ENCODE results near the gene IMPDH1.

The IMPDH1 gene

DNA sequence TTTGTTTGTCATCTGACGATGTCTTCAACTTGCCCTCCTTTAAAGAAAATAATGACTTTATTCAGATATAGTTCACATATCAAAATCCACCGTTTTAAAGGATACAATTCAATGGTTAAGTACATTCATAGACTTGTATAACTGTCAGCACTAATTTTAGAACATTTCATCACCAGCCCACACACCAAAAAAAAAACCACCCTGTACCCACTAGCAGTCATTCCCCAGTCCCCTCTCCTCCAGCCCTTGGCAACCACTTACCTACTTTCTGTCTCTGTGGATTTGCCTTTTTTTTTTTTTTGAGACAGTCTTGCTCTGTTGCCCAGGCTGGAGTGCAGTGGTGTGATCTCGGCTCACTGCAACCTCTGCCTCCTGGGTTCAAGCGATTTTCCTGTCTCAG lies 40.6 kb upstream of the IMPDH1 start:
- Histone ChIP-seq H3K9ac (ENCODE audit: low read length) (peak overlapping the region; percentile 78), H3K36me3 (ENCODE audit: control insufficient read depth, insufficient read depth, low read length, severe bottlenecking) (no peaks in the 10 kb centered on the region), H3K4me1 (ENCODE audit: control insufficient read depth, insufficient read depth, low read length) (peaks cover 75% of the 10 kb centered on the region), H3K4me3 (ENCODE audit: low read length) (peak overlapping the region; percentile 52), H3K27me3 (replicated peaks; ENCODE audit: control insufficient read depth, insufficient read depth, low read length) (no peaks in the 10 kb centered on the region), H3K9me3 (ENCODE audit: control insufficient read depth, low read length) (no peaks in the 10 kb centered on the region)
- no peak for DNase-seq (ENCODE audit: low read depth)

DNA sequence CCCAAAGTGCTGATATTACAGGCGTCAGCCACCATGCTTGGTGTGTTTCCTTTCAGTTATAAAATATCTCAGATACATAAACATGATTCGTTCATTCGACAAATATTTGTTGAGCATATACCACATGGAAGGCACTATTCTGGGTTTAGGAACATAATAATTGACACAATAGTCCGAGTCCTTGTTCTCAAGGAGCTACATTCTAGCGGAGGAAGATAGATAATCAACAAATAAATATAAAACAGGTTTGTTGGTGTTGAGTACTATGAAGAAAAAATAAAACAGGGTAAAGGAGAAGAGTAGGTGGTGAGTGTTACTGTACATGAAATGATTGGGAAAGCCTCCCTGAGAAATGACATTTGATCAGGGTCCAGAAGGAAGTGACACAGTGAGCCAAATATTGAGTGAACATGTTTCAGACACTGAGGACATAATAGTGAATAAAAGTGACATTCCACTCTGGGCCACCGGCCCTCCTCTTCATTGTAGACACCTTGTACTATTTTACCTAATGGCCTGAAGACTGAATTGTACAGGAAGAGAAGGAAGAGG lies 39.0 kb upstream of the IMPDH1 start:
- DNase-seq (ENCODE audit: low read depth), result no peak
- no peak overlapping the region for H3K4me3 ChIP-seq (ENCODE audit: low read length)
- H3K27me3 ChIP-seq (replicated peaks; ENCODE audit: control insufficient read depth, insufficient read depth, low read length), result no peaks in the 10 kb centered on the region
- no peaks in the 10 kb centered on the region for H3K9me3 ChIP-seq (ENCODE audit: control insufficient read depth, low read length)
- peak overlapping the region; percentile 80 for H3K9ac ChIP-seq (ENCODE audit: low read length)
- H3K36me3 ChIP-seq (ENCODE audit: control insufficient read depth, insufficient read depth, low read length, severe bottlenecking), result no peaks in the 10 kb centered on the region
- H3K4me1 ChIP-seq (ENCODE audit: control insufficient read depth, insufficient read depth, low read length), result peaks cover 64% of the 10 kb centered on the region

DNA sequence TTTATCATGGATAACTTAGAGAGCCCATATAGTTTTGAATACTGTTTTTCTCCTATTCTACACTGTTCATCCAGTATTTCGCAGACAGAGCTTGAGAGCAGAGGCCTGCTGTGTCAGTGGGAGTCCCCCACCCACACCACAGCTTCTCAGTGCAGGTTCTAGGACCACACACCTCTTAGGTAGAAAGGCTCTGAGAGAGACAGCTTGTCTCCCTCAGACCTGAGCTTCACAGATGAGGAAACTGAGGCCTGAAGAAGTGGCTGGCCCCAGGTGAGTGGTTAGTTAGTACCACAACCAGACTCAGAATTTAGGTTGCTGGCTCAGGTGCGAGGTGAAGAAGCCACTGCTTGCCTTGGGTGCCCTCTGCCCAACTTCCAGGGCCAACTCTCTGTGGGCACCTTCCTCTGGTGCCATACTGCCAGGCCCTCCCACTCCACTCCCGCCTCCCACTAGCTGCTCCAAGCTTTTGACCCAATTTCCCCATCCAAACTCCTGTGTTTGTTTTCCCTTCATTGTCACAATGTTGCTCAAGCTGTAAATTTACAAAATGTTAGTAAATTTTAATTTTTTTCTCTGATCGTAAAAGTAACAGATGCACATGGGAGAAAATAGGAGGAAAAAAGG lies 38.3 kb upstream of the IMPDH1 start:
- Histone ChIP-seq H3K4me1 (ENCODE audit: control insufficient read depth, insufficient read depth, low read length) (peaks cover 57% of the 10 kb centered on the region), H3K9me3 (ENCODE audit: control insufficient read depth, low read length) (no peaks in the 10 kb centered on the region), H3K36me3 (ENCODE audit: control insufficient read depth, insufficient read depth, low read length, severe bottlenecking) (no peaks in the 10 kb centered on the region), H3K9ac (ENCODE audit: low read length) (peak overlapping the region; percentile 80), H3K27me3 (replicated peaks; ENCODE audit: control insufficient read depth, insufficient read depth, low read length) (no peaks in the 10 kb centered on the region), H3K4me3 (ENCODE audit: low read length) (no peak overlapping the region)
- no peak for DNase-seq (ENCODE audit: low read depth)

DNA sequence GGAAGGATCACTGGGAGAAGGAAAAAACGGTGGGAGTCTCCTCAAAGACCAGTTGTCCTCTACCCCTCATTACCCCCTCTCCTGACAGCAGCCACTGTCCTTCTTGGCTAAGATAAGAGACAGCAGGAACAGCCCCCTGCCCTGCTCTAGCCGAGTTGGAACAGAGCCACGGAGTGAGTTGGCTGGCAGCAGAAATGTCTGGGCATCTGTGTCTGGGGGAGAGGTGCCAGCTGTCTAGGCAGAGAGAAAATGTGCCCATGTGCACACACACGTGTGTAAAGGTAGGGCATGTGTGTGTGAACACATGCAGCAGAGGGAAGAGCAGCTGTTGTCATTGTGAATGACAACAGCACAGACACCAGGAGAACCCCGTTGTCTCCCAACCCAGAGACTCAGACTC lies 36.5 kb upstream of the IMPDH1 start:
- no peak for DNase-seq (ENCODE audit: low read depth)

DNA sequence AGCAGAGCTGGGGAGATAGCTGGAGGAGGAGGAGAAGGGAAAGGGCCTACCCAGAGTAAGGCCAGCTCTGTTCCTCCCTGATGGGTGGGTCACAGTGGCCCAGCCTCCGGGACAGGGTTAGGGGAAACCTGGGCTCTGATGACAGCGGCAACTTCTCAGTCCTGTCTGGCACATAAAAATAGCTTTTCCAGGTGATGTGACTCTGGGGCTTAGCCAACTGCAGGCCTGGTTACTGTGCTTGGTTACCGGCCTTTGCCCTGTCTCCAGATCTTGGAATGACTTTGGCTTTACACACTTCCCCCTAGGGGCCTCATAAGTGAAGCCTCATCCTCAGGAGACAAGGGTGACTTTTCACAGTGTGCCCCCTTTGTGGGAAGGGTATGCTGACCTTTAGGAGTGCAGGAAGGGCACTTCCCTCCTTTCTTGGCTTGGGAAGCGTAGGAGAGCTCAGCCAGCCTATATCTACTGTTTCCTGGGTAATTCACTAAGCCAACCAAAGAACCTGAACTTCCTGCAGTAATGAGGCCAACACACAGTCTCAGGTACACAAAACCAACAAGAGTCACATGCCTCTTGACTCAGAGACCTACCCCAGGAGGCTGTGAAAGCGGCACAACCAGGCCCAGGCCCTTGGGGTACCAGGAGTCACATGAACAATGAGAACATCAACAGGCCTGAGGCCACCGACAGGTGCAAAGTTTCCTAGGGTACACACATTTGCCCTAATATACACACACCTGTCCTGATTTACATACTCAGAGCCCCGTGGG lies 34.2 kb upstream of the IMPDH1 start:
- Histone ChIP-seq H3K4me3 (ENCODE audit: low read length) (no peak overlapping the region), H3K4me1 (ENCODE audit: control insufficient read depth, insufficient read depth, low read length) (peaks cover 29% of the 10 kb centered on the region), H3K9ac (ENCODE audit: low read length) (no peak overlapping the region), H3K9me3 (ENCODE audit: control insufficient read depth, low read length) (no peaks in the 10 kb centered on the region), H3K36me3 (ENCODE audit: control insufficient read depth, insufficient read depth, low read length, severe bottlenecking) (no peaks in the 10 kb centered on the region), H3K27me3 (replicated peaks; ENCODE audit: control insufficient read depth, insufficient read depth, low read length) (no peaks in the 10 kb centered on the region)
- no peak for DNase-seq (ENCODE audit: low read depth)

More for the DNA sequence above, 36.5 kb upstream of the IMPDH1 start:
- H3K9me3 ChIP-seq (ENCODE audit: control insufficient read depth, low read length), result no peaks in the 10 kb centered on the region
- H3K36me3 ChIP-seq (ENCODE audit: control insufficient read depth, insufficient read depth, low read length, severe bottlenecking), result no peaks in the 10 kb centered on the region
- no peaks in the 10 kb centered on the region for H3K27me3 ChIP-seq (replicated peaks; ENCODE audit: control insufficient read depth, insufficient read depth, low read length)
- H3K4me3 ChIP-seq (ENCODE audit: low read length), result no peak overlapping the region
- H3K4me1 ChIP-seq (ENCODE audit: control insufficient read depth, insufficient read depth, low read length), result peaks cover 44% of the 10 kb centered on the region
- peak overlapping the region; percentile 53 for H3K9ac ChIP-seq (ENCODE audit: low read length)

DNA sequence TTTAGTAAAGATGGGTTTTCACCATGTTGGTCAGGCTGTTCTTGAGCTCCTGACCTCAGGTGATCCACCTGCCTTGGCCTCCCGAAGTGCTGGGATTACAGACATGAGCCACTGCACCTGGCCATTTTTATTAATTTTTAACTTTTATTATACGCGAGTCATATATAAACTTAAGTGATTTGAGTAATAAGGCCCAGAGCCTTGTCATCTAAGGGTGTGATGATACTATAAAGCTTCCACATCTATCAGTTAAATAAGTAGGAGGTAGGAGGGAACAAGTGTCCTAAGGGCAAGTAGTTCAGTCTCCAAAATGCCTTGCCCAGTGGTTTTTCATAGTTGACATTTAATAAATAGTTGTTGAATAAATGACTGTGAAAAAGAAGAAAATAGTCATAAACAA lies 32.6 kb upstream of the IMPDH1 start:
- Histone ChIP-seq H3K9ac (ENCODE audit: low read length) (no peak overlapping the region), H3K4me1 (ENCODE audit: control insufficient read depth, insufficient read depth, low read length) (peaks cover 16% of the 10 kb centered on the region), H3K27me3 (replicated peaks; ENCODE audit: control insufficient read depth, insufficient read depth, low read length) (no peaks in the 10 kb centered on the region), H3K4me3 (ENCODE audit: low read length) (no peak overlapping the region), H3K36me3 (ENCODE audit: control insufficient read depth, insufficient read depth, low read length, severe bottlenecking) (no peaks in the 10 kb centered on the region), H3K9me3 (ENCODE audit: control insufficient read depth, low read length) (no peaks in the 10 kb centered on the region)
- DNase-seq (ENCODE audit: low read depth), result no peak

DNA sequence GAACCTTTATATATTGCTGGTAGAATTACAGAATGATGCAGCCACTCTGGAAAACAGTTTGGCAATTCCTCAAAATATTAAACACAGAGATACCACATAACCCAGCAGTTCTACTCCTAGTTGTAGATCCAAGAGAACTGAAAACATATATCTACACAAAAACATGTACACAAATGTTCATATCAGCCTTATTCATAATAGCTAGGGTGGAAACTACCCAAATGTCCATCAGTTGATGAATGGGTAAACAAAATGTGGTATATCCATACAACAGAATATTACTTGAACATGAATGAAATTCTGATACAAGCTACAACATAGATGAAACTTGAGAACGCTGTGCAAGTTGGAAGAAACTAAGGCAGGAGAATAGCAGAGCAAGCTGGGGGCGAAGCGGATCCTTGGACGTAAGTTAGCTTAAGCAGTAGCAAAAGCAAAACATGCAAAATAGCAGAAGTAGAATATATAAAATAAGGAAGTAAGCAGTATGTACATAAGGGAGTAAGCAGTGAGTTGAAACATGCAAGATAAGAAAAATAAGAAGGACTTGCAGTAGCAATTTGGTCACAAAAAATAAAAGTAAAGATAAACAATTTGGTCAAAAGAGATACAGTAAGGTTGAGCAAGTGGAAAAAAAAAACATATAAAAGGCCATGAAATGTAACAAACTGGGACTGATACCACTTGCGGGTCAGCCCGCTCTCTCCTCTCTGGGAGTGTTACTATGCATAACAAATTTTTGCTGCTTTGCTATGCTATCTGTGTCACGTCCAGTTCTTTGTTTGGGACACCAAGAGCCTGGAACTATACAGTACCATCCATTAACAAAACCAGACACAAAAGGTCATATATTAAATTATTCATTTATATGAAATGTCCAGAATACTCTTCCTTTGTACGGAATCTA lies 27.9 kb upstream of the IMPDH1 start:
- H3K4me1 ChIP-seq (ENCODE audit: control insufficient read depth, insufficient read depth, low read length), result peaks cover 9% of the 10 kb centered on the region
- no peaks in the 10 kb centered on the region for H3K9me3 ChIP-seq (ENCODE audit: control insufficient read depth, low read length)
- H3K27me3 ChIP-seq (replicated peaks; ENCODE audit: control insufficient read depth, insufficient read depth, low read length), result no peaks in the 10 kb centered on the region
- H3K9ac ChIP-seq (ENCODE audit: low read length), result no peak overlapping the region
- no peak overlapping the region for H3K4me3 ChIP-seq (ENCODE audit: low read length)
- no peak for DNase-seq (ENCODE audit: low read depth)
- H3K36me3 ChIP-seq (ENCODE audit: control insufficient read depth, insufficient read depth, low read length, severe bottlenecking), result no peaks in the 10 kb centered on the region

DNA sequence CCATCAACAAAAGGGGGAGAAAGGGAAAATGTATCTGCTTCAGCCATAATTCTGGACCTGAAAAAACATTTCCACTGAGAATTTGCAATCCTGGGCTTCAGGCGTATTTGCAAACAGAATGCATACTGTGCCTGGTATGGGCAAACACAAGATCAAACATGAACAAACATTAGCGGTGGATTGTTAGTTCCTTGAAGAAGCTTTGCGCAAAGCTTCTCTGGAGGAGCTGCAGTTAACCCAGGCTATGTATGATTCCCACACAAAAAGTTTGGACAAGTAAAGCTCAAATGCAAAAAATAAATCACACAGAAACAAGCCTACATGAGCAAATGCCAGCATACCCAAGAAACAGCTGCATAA lies 25.5 kb upstream of the IMPDH1 start:
- H3K4me1 ChIP-seq (ENCODE audit: control insufficient read depth, insufficient read depth, low read length), result peaks cover 21% of the 10 kb centered on the region
- H3K9ac ChIP-seq (ENCODE audit: low read length), result no peak overlapping the region
- no peaks in the 10 kb centered on the region for H3K27me3 ChIP-seq (replicated peaks; ENCODE audit: control insufficient read depth, insufficient read depth, low read length)
- no peaks in the 10 kb centered on the region for H3K9me3 ChIP-seq (ENCODE audit: control insufficient read depth, low read length)
- no peak overlapping the region for H3K4me3 ChIP-seq (ENCODE audit: low read length)
- no peaks in the 10 kb centered on the region for H3K36me3 ChIP-seq (ENCODE audit: control insufficient read depth, insufficient read depth, low read length, severe bottlenecking)
- DNase-seq (ENCODE audit: low read depth), result no peak

DNA sequence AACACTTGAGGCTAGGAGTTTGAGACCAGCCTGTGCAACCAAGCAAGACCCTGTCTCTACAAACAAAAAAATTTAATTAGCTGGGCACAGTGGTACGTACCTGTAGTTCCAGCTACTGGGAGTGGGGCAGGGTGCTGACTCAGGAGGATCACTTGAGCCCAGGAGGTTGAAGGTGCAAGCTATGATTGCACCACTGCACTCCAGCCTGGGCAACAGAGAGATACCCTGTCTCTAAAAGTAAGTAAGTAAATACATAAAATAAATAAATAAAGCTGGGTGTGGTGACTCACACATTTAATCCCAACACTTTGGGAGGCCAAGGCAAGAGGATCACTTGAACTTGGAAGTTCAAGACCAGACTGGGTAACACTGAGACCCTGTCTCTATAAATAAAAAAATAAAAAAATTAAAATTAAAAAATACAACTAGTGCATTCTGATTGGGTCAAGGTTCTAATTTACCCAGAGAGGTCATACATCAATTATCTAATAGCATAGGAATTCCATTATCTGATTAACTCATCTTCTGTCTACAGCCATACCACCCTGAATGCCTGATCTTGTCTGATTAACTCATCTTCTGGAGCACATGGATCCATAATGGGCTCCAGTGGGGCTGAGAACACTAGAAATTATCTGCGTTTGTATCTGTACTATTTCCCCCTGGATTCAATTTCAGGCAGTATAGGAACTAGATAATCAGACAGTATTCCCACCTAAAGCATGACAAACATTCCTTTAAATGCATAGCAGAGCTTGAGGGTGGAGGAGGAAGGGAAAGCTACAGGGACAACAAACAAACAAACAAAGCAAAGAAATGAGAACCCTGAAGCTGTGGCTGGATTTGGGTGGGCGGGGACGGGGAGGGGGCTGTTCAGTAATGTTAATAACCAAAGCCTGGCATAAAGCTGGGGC lies 24.9 kb upstream of the IMPDH1 start:
- Histone ChIP-seq H3K4me1 (ENCODE audit: control insufficient read depth, insufficient read depth, low read length) (peaks cover 21% of the 10 kb centered on the region), H3K36me3 (ENCODE audit: control insufficient read depth, insufficient read depth, low read length, severe bottlenecking) (no peaks in the 10 kb centered on the region), H3K4me3 (ENCODE audit: low read length) (no peak overlapping the region), H3K9me3 (ENCODE audit: control insufficient read depth, low read length) (no peaks in the 10 kb centered on the region), H3K27me3 (replicated peaks; ENCODE audit: control insufficient read depth, insufficient read depth, low read length) (no peaks in the 10 kb centered on the region), H3K9ac (ENCODE audit: low read length) (no peak overlapping the region)
- DNase-seq (ENCODE audit: low read depth), result no peak

DNA sequence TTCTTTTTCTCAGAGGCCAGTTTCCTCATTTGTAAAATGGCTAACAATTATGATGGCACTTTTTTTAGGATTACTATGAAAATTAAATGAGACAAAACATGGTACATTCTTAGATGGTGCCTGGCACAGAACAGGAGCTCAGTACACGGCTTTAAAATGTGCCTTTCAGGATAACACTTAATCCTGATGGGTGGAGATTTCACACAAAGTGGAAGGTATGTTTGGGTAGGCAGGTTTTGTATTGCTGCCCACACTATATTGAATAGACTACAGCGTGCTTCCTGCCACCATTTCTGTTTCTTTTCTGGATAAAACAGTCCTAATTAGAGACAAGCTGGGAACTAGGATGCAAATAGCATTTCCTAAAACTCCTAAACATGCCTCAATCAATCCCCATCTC lies 22.0 kb upstream of the IMPDH1 start:
- Histone ChIP-seq H3K4me1 (ENCODE audit: control insufficient read depth, insufficient read depth, low read length) (peaks cover 32% of the 10 kb centered on the region), H3K4me3 (ENCODE audit: low read length) (no peak overlapping the region), H3K27me3 (replicated peaks; ENCODE audit: control insufficient read depth, insufficient read depth, low read length) (no peaks in the 10 kb centered on the region), H3K9ac (ENCODE audit: low read length) (peak overlapping the region; percentile 54), H3K36me3 (ENCODE audit: control insufficient read depth, insufficient read depth, low read length, severe bottlenecking) (no peaks in the 10 kb centered on the region), H3K9me3 (ENCODE audit: control insufficient read depth, low read length) (no peaks in the 10 kb centered on the region)
- DNase-seq (ENCODE audit: low read depth), result no peak
